Globus pallidus (tissue), 1 donor: ENCODE measurements around the gene RPL19.
A peak's percentile ranks its signal among the peaks of the same experiment; 100 is the strongest.

ENCODE experiments used
- DNase-seq: peaks from one replicate; pipeline ENCODE4 v3.0.0-alpha.2; 2015; ENCODE audit warnings: low spot score

RPL19 gene

DNA sequence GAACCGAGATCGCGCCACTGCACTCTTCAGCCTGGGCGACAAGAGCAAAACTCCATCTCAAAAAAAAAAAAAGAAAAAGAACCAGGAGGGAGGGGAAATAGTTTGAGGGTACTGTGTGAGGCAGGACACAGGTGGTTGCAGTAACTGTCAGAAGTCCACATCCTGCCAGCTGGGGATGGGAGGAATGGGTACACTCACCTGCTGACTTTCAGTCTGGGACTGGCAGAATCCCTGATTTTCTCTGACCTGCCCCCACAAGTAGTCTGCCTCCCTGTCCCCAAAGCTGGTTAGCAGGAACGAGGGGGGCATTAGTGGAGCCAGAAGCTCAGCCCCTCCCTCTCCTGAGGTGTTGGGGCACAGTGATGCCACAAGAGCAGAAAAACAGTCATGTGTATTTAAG, 27.0 kb upstream of the RPL19 start:
- DNase-seq = no peak

DNA sequence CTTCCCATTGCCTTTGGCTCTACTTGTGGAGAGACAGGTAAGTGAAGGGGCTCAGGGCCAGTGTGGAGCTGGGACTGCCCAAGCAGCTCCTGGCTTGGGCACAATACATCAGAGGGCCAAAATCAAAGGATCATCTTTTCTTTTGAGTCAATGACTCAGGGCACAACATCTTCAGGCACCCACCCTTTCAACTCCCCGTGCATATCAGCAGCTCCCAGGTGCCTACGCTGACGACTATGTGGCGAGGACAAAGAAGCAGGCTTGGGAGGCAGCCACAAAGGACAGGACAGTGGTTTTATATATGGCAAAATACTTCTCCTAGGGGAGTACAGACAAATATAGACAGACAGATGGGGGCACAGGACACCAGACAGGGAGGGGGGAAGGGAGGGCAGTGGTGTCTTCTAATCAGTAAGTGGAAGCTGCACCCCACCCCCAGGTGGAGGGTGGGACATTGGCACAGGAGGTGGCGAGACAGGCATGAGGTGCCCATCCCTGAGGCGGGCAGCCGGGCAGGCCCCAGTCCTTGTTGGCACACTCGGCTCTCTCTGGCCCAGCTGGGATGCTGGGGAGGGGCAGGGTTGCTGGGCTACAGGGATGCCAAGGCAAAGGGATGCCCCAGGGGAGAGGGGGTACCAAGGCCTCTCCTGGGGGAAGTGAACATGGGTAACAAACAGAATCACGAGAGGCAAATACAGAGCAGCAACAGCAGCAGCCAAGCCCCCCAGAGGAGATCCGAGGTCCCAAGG, 26.4 kb upstream of the RPL19 start:
- no peak for DNase-seq

DNA sequence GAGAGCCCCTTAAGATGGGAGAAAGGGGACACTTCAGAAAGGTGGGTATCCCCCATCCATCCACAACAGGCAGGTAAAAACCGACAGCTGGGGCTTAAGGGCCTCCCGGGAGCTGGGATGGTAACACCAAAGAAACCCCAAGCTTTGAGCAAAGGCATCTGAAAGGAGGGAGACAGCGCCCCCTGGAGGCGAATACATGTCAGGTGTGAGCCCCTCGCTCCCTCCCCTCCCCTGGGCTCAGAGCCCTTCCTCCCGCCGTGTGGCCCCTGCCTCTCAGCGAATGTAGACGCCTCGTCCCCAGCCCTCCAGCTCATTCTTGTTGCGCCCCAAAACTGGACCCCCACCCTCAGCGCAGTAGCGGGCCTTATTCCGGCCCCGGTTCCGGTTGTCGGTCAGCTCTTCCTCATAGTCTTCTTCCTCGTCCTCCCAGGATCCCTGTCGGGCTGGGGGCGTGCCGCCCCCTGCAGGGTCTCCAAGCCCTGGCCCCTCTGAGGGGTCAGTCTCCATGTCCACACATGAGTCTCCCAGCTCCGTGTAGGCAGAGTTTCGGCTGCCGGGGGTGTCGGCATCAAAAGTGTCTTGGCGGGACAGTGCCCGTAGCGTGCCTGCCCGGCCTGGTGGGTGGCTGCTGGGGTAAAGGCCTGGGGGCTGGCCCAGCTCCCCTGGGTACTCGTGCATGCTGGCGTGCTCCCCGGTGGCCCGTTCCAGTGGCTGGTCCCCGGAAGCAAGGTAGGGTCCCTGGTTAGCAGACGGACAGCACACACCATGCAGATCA, 25.0 kb upstream of the RPL19 start:
- peak; percentile 46 for DNase-seq

DNA sequence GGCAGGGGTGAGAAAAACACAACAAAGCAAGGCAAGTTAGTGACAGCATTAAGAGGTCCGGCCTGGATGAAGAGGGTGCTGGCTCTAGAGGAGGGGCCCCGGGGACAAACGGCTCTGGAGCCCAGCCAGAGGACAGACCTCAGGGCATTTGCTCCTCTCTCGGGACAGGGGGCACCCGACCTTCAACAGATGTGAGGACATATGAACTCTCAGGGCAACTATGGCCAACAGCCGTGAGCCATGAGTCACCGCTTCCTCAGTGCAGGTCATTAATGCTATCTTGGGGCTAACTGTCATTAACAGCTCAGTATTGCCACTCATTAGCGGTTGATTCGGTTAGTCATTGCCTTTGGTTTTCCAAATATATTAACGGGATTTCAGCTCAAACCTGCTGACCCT, 24.4 kb upstream of the RPL19 start:
- no peak for DNase-seq

DNA sequence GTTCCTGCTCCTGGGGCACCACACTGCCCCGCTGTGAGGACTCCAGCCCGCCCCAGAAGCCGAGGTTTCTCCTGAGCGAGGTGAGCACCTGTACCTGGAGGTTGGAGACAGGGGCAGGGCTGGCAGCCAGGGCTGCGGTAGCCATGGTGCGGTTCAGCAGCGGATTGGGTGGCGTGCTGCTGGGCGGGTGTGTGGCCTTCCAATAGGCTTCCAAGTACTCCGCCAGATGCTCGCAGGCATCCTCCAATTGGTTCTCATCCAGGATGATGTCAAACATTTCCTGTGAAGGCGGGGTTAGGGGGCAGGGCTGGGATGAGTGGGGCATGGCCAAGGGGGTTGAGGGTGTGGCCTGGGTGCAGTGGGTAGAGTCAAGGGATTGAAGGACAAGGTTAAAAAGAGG, 22.8 kb upstream of the RPL19 start:
- no peak for DNase-seq

DNA sequence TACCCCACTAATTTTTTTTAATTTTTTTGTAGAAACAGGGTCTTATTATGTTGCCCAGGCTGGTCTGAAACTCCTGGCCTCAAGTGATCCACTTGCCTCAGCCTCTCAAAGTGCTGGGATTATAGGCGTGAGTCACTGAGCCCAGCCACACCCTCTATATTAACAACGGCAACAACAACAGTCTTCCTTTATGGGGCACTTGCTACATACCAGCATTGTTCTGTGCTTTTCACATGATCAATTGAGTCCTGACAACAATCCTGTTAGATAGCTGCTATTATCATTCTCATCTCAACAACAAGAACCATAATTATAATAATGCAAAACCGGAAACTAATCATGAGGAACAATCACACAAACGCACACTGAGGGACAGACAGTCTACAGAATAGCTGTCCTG, 21.5 kb upstream of the RPL19 start:
- DNase-seq = no peak

DNA sequence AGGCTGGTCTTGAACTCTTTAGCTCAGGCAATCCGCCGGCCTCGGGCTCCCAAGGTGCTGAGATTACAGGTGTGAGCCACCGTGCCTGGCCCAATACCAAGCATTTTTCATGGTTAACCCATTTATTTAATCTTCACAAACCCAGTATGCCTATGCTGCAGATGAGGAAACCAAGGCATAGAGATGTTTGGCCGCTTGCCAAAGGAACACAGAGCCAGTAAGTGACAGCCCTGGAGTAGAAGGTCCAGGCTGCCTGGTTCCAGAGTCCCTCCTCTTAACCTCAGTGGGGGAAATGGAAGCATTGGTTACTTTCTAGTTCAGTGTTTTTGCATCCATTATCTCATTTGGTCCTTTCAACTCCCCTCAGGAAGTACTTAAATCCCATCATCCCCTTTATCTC, 18.8 kb upstream of the RPL19 start:
- DNase-seq = no peak

DNA sequence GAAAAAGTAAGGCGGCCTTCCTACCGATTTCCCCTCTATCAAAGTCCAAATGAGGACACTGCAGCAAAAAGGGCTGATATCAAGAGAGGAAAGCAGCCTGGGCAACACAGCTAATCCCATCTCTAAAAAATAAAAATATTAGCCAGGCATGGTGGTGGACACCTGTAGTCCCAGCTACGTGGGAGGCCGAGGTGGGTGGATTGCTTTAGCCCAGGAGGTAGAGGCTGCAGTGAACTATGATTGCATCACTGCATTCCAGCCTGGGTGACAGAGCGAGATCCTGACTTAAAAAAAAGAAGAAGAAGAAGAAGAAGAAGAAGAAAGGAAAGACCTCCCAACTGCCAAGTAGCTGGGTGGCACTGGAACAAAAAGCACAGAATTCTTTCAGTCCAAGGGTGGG, 17.0 kb upstream of the RPL19 start:
- DNase-seq = no peak

DNA sequence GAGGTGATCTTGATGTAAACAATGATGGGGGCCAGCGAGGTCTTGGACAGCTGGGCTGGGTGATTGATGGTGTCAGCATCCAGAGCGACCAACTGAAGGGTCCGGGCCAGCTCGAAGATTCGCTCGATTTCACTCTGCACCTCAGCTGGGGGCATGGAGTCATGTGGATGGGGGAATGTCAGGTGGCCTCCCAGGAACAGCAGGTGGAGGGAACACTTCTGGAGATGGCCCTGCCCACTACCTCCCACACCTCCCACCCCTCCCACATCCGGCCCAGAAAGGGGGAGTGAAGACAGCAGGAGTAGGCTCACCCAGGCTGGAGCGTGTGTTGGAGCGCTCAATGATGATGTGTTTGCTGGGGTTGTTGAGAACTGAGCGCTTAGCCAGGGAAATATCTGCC, 16.4 kb upstream of the RPL19 start:
- DNase-seq = no peak

DNA sequence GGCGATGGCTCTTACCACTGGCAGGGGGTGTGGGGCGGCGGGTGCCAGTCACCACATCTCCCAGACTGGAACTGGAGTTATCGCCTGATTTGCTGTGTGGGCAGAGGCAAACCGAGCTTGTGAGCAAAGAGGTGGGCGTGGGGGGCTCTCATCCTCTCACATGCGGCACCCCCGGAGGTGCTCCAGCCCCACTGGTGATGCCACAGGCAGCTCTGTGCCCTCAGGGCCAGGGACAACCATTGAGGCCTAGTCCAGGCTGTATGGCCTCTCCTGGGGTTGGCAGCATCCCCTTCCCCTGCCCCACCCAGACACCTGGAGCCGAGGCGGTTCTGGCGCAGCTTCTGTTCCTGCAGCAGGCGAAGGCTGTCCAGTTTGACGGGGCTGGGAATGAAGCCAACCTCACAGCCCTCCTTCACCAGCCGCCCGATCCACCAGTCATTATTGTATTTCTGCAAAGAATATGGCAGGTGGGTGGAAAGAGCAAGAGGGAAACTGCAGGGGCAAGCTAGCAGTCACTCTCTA, 13.5 kb upstream of the RPL19 start:
- no peak for DNase-seq

DNA sequence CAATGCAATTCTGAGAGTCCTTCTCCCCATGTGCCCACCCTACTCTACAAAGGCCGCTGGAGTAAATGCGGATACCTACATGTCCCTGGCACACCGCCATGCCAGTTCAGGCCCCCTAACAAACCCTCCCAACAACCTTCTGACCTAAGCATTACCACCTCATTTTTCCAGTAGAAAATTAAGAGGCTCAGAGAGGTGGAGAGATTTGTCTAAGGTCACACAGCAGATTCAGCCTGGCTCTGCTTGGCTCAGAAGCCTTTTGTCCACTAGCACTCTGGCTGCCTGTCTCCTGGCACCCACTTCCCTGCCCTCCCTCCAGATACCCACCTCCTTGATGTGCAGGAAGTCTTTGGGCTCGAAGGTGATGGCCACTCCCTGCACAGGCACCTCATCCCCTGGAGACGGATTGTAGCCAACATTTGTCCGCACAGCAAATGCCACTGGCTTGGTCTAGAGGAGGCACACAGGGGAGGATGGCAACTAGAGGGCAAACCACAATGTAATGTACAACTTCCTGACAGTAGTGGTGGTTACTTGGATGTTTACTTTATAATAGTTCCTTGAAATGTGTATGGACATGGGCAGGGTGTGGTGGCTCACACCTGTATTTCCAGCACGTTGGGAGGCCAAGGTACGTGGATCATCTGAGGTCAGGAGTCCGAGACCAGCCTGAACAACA, 12.8 kb upstream of the RPL19 start:
- no peak for DNase-seq

DNA sequence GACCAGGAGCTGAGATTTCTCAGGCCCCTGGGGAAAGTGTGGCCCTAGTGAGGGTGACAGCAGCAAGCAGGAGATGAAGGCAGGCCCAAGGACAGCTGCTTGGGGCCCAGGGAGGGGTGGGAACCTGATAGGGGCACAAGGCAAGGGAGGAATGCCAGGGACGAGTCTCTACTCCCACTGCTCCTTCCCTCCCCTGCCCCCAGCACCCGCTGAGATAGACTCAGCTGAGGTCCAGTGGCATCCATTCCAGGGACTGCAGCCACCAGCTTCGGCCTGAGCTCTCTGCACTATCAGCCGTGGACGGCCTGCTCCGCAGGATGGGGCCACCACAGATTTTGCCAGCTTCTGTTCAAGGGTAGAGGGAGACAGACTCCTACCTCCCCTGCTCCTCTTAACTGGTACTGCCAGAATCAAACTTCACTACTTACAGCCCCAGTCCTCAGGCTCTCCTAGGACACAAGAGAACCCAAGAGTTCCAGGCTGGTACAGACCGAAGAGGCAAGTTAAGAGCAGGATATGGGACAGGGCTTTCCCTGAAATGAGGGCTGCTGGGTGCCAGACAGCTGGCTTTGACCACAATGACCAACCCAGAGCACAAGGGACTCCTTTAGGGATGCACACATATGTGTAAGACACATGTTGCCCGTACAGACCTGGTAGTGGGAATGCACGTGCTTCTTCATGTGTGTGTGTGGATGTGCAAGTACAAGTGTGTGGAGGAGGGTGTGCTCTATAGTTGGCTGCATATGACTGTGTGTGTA, 8.2 kb upstream of the RPL19 start:
- no peak for DNase-seq

DNA sequence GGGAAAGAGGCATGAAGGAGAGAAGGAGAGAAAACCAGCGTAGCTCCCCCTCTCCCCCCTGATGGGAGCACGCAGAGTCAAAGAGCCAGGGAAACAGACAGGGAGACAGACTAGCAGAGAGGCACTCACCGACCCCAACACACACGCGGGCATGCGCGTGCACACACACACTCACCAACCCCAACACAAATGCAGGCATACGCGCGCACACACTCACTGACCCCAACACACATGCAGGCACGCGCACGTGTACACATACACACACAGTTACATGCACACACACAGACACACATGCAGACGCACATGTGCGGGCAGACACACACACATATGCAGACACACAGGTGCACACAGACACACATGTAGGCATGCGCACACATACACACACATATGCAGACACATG, 7.2 kb upstream of the RPL19 start:
- no peak for DNase-seq

DNA sequence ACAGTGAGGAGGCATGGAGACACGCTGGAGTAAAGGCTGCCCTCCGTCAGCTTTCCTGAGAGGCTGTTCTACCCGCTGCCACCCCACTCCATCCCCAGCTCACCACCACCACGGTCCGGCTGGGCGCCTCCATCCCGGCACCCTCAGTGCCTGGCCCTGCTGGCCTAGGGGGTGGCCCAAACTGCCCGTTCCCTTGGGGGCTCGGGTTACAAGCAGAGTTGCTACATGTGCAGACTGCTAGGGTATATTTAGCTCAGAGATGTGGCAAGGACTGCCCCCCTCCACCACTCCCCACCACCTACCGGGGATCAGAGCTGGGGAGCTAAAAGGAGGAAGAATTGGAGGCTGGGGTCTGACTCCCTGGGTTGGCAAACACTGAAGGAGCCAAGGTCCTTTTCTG, 6.7 kb upstream of the RPL19 start:
- DNase-seq = no peak

DNA sequence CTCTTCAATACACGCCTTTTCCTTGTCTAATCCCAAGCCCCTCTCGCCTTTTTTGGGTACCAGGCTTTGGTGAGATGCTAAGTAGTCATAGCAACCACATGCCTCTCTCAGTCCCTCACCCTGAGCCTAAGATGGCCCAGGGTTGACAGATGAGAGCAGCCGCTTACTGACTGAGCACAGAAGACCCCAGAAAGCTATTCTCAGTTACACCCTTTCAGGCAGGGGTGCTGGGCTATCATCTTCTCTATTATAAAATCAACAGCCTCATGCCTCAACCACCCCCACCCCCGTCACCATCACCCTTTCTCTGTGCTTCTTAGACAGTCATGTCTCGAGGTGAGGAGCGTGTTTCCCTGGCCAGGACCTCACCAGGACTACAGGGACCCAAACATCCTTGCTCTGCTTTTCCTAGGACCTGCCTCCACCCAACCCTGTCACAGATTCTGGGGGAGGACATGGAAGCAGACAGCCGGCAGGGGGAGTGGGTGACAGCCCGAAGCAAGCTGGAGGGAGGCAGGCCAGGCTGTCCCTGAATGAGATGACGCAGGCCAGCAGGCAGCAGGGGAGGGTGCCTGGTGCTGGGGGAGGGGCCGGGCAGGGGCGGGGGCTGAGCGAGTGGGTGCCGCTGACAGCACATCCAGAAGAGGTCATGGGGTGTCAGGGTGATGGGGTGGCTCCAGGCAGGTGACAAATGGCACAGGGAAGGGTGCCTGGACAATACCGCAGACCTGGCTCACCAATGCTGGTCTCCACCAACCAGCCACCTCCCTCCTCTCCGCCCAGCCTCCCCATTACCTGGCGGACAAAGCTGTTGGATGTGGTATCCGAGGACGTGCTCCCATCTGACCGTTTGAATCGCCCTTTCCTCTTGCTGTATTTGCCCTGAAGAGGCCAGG, 5.7 kb upstream of the RPL19 start:
- DNase-seq = peak; percentile 66

DNA sequence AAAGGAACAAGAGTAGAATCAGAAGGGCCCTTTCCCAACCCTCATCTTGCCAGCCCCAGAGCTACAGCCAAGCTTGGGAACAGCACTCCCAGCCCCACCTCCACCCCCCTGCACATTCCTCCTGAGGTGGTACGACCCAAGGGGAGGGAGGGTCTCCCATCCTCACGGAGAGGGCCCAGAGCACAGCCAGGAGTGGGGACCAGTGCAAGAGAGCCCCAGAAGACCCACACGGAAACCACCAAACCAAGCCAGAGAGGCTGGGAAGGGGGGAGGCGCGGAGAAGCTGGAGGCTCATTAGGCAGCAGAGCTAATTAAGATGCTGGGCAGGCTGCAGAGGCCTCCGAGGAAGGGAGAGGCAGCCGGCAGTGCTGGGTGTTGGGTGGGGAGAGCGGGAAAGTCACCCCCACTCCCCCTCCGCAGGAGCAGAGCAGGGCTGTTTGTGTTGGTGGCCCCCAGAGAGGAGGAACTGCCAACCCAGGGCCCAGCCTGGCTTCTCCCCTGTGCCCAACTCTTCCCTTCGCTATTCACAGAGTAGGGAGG, 5.0 kb upstream of the RPL19 start:
- no peak for DNase-seq

DNA sequence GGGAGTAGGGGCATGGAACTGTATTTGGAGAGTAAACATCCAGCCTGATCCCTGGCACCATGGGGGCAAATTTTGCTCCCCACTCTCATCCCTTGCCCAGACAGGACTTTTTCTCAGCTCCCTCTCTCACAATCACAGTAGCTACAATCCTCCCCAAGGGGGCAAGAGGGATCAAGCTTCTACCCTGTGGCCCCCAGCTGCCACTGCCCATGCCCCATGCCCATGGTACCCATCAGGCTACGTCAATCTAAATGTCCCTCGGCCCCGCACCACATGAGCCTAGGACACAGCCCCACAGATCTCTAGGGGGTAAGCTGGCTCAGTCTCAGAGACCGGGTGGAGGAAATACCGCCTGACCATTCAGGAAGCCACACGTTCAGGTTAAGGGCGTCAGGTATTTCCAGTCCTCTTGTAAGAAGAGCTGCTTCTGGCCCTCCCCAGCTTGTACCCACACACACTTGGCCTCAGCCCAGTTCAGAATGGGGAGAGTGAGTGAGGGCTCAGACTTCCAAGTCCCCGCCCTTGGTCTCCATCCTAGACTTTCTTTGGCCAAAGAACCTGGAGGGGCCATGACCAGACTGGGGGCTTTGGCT, 4.4 kb upstream of the RPL19 start:
- no peak for DNase-seq

DNA sequence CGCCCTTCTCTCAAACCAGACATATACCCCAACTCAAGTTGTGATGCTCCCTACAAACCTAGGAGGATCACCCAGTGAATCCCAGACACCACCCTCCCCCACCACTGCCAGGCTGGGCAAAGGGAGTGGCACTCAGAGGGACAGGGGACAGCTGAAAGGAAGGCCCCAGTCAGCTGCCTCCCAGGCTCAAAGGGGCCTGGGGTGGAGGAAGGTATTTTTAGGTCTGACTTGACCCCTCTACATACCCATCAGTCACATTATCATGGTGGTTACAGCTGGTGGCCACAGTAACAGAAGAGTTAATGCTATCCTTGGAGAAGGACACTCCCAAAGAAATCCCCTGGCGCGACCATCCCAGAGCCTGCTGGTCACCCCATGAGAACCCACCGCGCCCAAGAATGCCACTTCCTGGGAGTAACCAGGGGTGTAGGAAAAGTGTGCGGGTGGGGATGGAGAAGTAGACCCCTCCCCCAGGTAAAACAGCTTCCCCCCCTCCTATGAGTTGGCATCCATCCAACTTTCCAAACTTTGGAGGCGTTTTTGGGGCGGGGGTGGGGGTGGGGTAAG, 3.8 kb upstream of the RPL19 start:
- DNase-seq = no peak

DNA sequence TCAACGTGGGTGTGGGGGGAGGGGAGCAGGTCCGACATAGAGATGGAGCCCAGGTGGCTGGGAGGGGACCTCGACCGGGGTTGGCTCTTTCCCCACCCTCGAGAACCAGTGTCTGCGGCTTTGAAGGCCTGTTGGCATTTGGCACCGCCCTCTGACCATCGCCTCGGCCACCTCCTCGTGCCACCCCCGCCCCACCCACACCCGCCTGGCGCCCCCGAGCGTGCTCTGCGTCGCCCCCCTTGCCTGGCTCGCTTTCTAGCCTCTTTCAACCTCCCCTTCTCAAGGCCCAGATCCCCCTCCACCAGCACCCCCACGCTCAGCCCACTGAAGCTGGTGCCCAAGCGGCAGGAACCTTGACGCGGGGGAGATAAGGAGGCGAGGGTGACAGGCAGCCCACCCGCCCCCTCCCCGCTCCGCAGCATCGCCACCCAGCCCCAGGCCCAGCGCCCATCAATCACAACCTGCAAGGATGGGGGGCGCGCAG, 3.2 kb upstream of the RPL19 start:
- DNase-seq = no peak
